HEK293 (cell line): ENCODE data around the gene S100A12.

Experiments
- CTCF ChIP-seq: fragments of 450-650 bp; formaldehyde crosslinking; IDR thresholded peaks from 2 replicates; pipeline ENCODE4 v1.5.1; 2016; ENCODE audit warnings: missing biosample characterization, missing genetic modification characterization
- PRDM10 ChIP-seq: fragments of 450-650 bp; formaldehyde crosslinking; IDR thresholded peaks from 2 replicates; pipeline ENCODE4 v1.5.1; 2016; ENCODE audit warnings: missing biosample characterization, missing genetic modification characterization
- ZBTB1 ChIP-seq: fragments of 450-650 bp; formaldehyde crosslinking; IDR thresholded peaks from 2 replicates; pipeline ENCODE4 v1.5.1; 2016; ENCODE audit warnings: missing biosample characterization, missing genetic modification characterization
- ZNF140 ChIP-seq: fragments of 450-650 bp; formaldehyde crosslinking; IDR thresholded peaks from 2 replicates; pipeline ENCODE4 v1.5.1; 2016; ENCODE audit warnings: missing biosample characterization, missing genetic modification characterization
- ZNF274 ChIP-seq, 2 experiments: fragments of 200-500 bp in 1 of 2; fragments of 450-650 bp in 1 of 2; sonication (Bioruptor generic) in 1 of 2; formaldehyde crosslinking in 1 of 2; IDR thresholded peaks; 2 replicates each; pipeline versions ENCODE4 v1.5.1 to v1.6.1; 2014 to 2016; ENCODE audit warnings: borderline replicate concordance in 1 of 2, inconsistent platforms in 1 of 2, low read length in 1 of 2, missing biosample characterization in 1 of 2, missing genetic modification characterization in 1 of 2
- ZNF529 ChIP-seq: fragments of 450-650 bp; formaldehyde crosslinking; IDR thresholded peaks from 2 replicates; pipeline ENCODE4 v1.5.1; 2017; ENCODE audit warnings: missing genetic modification characterization, missing biosample characterization; ENCODE audit not compliant: insufficient replicate concordance
- ZNF580 ChIP-seq: fragments of 450-650 bp; formaldehyde crosslinking; IDR thresholded peaks from 2 replicates; pipeline ENCODE4 v1.5.1; 2016; ENCODE audit warnings: missing biosample characterization, missing genetic modification characterization
- ZSCAN18 ChIP-seq: fragments of 450-650 bp; formaldehyde crosslinking; IDR thresholded peaks from 2 replicates; pipeline ENCODE4 v1.5.1; 2016; ENCODE audit warnings: missing biosample characterization, missing genetic modification characterization

- no peak for TF ChIP-seq PRDM10
- no peak for TF ChIP-seq ZBTB1 (tag by site-specific recombination)
- no peak for TF ChIP-seq CTCF (tag by site-specific recombination)
- no peak for TF ChIP-seq ZNF529
- no peak for TF ChIP-seq ZNF274 (IDR thresholded peaks at IDR 0.05; ENCODE audit: low read length)
- TF ChIP-seq ZNF274 (tag by site-specific recombination; IDR thresholded peaks at IDR 0.05; ENCODE audit: borderline replicate concordance): no peak
- no peak for TF ChIP-seq ZNF140 (tag by site-specific recombination)
- TF ChIP-seq ZNF580 (tag by site-specific recombination): no peak
- TF ChIP-seq ZSCAN18 (tag by site-specific recombination): no peak
These were observed 11.8 kb downstream of the S100A12 start for GRCh38 chr1:153363641-153364040.
